Vagina (tissue), 2 donors: ENCODE measurements around the gene ZMYM3. TPM values are rescaled to one million over a fixed set of nuclear protein-coding genes. Genes with fewer than 3 reads are reported as not detected.

Experiments used
- DNase-seq, 2 donors: peaks; one replicate each; pipeline ENCODE4 v3.0.0-alpha.2; 2017; ENCODE audit errors: extremely low spot score in 2 of 2
- H3K27ac ChIP-seq: fragments of 200-600 bp; sonication (generic); one replicate; pipeline ENCODE4 v1.5.1; 2019
- H3K27me3 ChIP-seq: fragments of 200-600 bp; sonication (generic); one replicate; pipeline ENCODE4 v1.5.1; 2019
- H3K36me3 ChIP-seq, 2 donors: fragments of 200-600 bp; sonication (generic); one replicate each; pipeline ENCODE4 v1.5.1; 2017 to 2019
- H3K4me1 ChIP-seq: fragments of 200-600 bp; sonication (generic); one replicate; pipeline ENCODE4 v1.5.1; 2019
- H3K4me3 ChIP-seq, 2 donors: fragments of 200-600 bp; sonication (generic); 1 replicate in 1 of 2; 2 replicates in 1 of 2; pipeline ENCODE4 v1.5.1; 2016 to 2019
- H3K9me3 ChIP-seq: fragments of 200-600 bp; sonication (generic); one replicate; pipeline ENCODE4 v1.5.1; 2019
- POLR2A ChIP-seq, 2 donors: fragments of 450-650 bp; IDR thresholded peaks; one replicate each; pipeline ENCODE4 v1.6.1; 2017; ENCODE audit warnings: antibody characterized with exemption in 2 of 2, mild to moderate bottlenecking in 2 of 2, moderate library complexity in 2 of 2
- POLR2AphosphoS5 ChIP-seq, 2 donors: sonication (generic); formaldehyde crosslinking; IDR thresholded peaks; one replicate each; pipeline ENCODE4 v1.9.0; 2017; ENCODE audit warnings: antibody characterized with exemption in 2 of 2, mild to moderate bottlenecking in 2 of 2, low read depth in 1 of 2; ENCODE audit not compliant: insufficient read depth in 1 of 2
- intact Hi-C: fragments of 100-400 bp; cut with DNase I; formaldehyde crosslinking; loops from one replicate; pipeline ENCODE4 v1.15.1; 2023
- total RNA-seq: library from RNA; depleted of rRNA; stranded (reverse); fragments of >200 nt; gene quantifications from one replicate; pipeline ENCODE4 v1.2.3, GENCODE V29; 2016
- TF ChIP-seq, protein P1 (sequence below), 3 experiments: fragments of 450-650 bp in 2 of 3; fragments of 200-600 bp in 1 of 3; sonication (generic) in 1 of 3; IDR thresholded peaks; one replicate each; pipeline ENCODE4 v1.5.1; 2017 to 2019; ENCODE audit warnings: antibody characterized with exemption in 3 of 3, mild to moderate bottlenecking in 2 of 3, moderate library complexity in 2 of 3

Gene ZMYM3
- total RNA-seq, 1 donor from 2014 or later = 27.0 TPM

DNA sequence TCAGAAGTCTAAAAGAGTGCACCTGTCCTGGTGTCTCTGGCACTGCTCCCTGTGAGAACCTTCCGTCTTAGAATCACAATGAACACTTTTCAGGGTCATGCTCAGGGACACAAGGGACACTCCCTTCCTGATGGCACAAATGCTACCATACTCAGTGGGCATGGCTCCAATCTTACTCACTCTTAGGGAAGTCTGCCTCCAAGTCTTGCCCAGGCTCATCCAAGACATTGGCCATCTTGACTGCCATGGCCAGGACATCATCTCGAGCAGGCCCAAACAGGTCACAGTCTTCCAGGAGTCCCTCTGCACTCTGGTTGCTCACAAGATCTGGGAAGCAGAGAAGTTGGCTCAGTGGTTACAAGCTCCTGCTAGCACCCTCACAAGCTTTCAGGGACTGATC lies 8.8 kb downstream of the ZMYM3 start:
- Histone ChIP-seq H3K27ac (no peak overlapping the region), H3K4me3 (no peak overlapping the region), H3K9me3 (no peaks in the 10 kb centered on the region), H3K4me1 (no peaks in the 10 kb centered on the region), H3K27me3 (no peaks in the 10 kb centered on the region), H3K36me3 (peaks cover 0 to 40% of the 10 kb centered on the region in 2 donors)
- intact Hi-C loops = no loop called here
- TF ChIP-seq POLR2A (IDR thresholded peaks at IDR 0.05) (no peak), POLR2AphosphoS5 (IDR thresholded peaks at IDR 0.05; ENCODE audit: insufficient read depth in 1 of 2, low read depth in 1 of 2) (no peak)
- TF ChIP-seq, protein P1, sequence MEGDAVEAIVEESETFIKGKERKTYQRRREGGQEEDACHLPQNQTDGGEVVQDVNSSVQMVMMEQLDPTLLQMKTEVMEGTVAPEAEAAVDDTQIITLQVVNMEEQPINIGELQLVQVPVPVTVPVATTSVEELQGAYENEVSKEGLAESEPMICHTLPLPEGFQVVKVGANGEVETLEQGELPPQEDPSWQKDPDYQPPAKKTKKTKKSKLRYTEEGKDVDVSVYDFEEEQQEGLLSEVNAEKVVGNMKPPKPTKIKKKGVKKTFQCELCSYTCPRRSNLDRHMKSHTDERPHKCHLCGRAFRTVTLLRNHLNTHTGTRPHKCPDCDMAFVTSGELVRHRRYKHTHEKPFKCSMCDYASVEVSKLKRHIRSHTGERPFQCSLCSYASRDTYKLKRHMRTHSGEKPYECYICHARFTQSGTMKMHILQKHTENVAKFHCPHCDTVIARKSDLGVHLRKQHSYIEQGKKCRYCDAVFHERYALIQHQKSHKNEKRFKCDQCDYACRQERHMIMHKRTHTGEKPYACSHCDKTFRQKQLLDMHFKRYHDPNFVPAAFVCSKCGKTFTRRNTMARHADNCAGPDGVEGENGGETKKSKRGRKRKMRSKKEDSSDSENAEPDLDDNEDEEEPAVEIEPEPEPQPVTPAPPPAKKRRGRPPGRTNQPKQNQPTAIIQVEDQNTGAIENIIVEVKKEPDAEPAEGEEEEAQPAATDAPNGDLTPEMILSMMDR (IDR thresholded peaks at IDR 0.05) = no peak
- no peak for DNase-seq

DNA sequence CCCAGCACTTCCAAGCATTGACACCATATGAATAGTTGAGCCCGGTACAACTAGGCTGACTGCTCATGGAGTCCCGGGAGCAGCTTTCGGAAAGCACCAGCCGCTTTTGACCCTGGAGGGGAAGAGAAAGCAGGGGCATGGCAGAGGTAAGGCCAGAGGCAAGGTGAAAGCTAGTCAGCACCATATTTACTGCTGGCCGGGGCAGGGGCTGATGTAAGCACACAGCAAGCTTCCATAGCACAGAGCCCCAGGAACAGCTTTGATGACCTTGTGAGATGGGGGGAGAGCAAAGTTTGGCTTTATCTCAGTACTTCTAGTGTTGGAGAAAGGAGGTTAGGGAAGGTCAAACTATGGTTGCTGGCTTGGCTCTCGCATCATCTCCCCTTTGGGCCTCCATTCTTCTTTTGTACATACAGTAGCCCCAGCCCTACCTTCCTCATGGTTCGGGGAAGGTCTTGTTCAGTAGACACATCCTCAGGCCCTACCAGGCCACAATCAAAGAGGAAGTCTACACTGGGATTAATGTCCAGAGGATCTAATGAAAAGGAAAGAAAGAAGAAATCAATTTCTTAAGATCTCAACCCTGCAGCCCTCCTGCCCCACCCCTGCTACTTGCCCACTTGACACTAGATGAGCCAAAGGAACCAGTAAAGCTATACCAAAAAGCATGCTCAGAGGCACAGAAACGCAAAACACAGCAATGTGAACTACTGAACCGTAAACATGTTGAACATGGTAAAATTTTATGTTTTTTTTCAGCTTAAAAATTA lies 9.4 kb downstream of the ZMYM3 start:
- intact Hi-C loops = no loop called here
- Histone ChIP-seq H3K36me3 (peaks cover 0 to 35% of the 10 kb centered on the region in 2 donors), H3K27ac (no peak overlapping the region), H3K4me1 (no peaks in the 10 kb centered on the region), H3K9me3 (no peaks in the 10 kb centered on the region), H3K4me3 (no peak overlapping the region), H3K27me3 (no peaks in the 10 kb centered on the region)
- TF ChIP-seq POLR2A (IDR thresholded peaks at IDR 0.05) (no peak), POLR2AphosphoS5 (IDR thresholded peaks at IDR 0.05; ENCODE audit: insufficient read depth in 1 of 2, low read depth in 1 of 2) (no peak)
- TF ChIP-seq, protein P1 (IDR thresholded peaks at IDR 0.05) = no peak
- DNase-seq = no peak

DNA sequence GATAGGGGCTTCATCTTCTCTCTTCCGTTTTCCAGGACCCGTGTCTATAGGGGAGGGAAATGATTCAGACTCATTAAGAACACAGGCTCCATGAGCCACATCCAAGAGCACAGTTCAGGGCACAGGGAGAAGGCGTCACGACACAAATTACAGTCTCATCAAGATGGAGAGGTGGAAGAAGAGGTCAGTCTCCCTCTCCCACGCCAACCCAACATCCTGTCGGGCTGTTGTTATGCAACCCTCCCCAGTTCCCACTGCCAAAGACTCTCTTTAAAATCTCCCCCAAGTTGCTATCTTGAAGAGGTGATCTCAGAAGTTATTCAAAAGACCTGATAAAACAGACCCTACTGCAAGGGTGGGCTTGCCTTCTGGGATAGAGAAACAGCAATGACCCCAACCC lies 12.6 kb downstream of the ZMYM3 start:
- no peak for TF ChIP-seq POLR2A (IDR thresholded peaks at IDR 0.05)
- TF ChIP-seq, protein P1 (IDR thresholded peaks at IDR 0.05) = no peak
- no peak for TF ChIP-seq POLR2AphosphoS5 (IDR thresholded peaks at IDR 0.05; ENCODE audit: insufficient read depth in 1 of 2, low read depth in 1 of 2)
- H3K27ac ChIP-seq = no peak overlapping the region
- no peaks in the 10 kb centered on the region for H3K9me3 ChIP-seq
- H3K27me3 ChIP-seq = no peaks in the 10 kb centered on the region
- no peak for DNase-seq
- intact Hi-C loops = no loop called here
- no peak overlapping the region for H3K4me3 ChIP-seq
- no peaks in the 10 kb centered on the region for H3K4me1 ChIP-seq
- peaks cover 0 to 23% of the 10 kb centered on the region in 2 donors for H3K36me3 ChIP-seq

DNA sequence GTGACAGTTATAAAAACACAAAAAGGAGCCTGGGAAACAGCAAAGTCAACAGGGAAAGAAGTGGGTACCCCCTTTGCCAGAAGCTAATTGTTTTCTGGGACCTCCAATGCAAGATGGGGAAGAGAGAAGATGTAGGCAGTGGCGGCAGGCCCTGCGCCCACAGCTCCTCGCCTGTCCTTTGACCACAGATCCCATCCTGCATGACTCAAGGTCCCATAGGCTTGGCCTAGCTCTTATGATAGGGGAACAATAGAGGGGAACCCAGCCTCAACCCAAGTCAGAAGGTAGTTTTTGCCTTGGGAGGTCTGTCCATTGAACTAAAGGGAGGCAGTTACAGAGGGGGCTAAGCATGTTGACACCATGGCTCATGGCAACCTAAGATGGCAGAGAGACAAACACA lies 14.2 kb downstream of the ZMYM3 start:
- intact Hi-C loops = no loop called here
- Histone ChIP-seq H3K36me3 (peaks cover 0 to 15% of the 10 kb centered on the region in 2 donors), H3K4me3 (no peak overlapping the region), H3K4me1 (no peaks in the 10 kb centered on the region), H3K9me3 (no peaks in the 10 kb centered on the region), H3K27me3 (no peaks in the 10 kb centered on the region), H3K27ac (no peak overlapping the region)
- DNase-seq = no peak
- TF ChIP-seq POLR2A (IDR thresholded peaks at IDR 0.05) = no peak
- TF ChIP-seq, protein P1 (IDR thresholded peaks at IDR 0.05) = no peak
- TF ChIP-seq POLR2AphosphoS5 (IDR thresholded peaks at IDR 0.05; ENCODE audit: insufficient read depth in 1 of 2, low read depth in 1 of 2) = no peak

DNA sequence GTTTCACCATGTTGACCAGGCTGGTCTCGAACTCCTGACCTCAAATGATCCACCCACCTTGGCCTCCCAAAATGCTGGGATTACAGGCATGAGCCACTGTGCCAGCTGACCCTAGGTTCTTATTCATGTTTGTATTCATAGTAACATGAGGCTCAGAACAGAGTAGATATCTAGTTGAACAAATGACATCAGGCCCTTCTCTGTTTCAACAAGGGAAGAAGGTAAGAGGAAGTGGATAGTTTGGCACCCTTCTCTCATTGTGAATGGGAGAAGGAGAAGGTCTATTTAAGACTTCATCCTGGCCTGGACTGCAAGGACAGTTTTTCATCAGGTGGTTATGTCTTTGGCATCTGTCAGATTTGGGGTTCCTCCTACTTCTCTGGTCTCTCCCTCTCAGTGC lies 17.1 kb downstream of the ZMYM3 start:
- H3K4me1 ChIP-seq = no peaks in the 10 kb centered on the region
- no peak overlapping the region for H3K4me3 ChIP-seq
- H3K36me3 ChIP-seq = peaks cover 0 to 5% of the 10 kb centered on the region in 2 donors
- H3K27me3 ChIP-seq = no peaks in the 10 kb centered on the region
- no peak for TF ChIP-seq POLR2AphosphoS5 (IDR thresholded peaks at IDR 0.05; ENCODE audit: insufficient read depth in 1 of 2, low read depth in 1 of 2)
- TF ChIP-seq, protein P1 (IDR thresholded peaks at IDR 0.05) = no peak
- no peak for TF ChIP-seq POLR2A (IDR thresholded peaks at IDR 0.05)
- intact Hi-C loops = no loop called here
- H3K9me3 ChIP-seq = no peaks in the 10 kb centered on the region
- no peak for DNase-seq
- H3K27ac ChIP-seq = no peak overlapping the region
